Spinal cord (tissue), 10 donors: ENCODE data around the gene CLIC1. TPM values are rescaled to one million over a fixed set of nuclear protein-coding genes. Genes with fewer than 3 reads are reported as not detected.
A peak's percentile ranks its signal among the peaks of the same experiment; 100 is the strongest.

Source experiments
- DNase-seq, 6 donors: peaks; one replicate each; pipeline versions ENCODE4 v3.0.0 to v3.0.0-alpha.2; 2013 to 2015; ENCODE audit warnings: low spot score in 6 of 6, low read depth in 4 of 6
- H3K27ac ChIP-seq: one replicate; pipeline ENCODE4 v1.5.1; 2013; ENCODE audit warnings: low read depth, low read length, control low read depth
- H3K27me3 ChIP-seq: one replicate; pipeline ENCODE4 v1.6.1; 2013; ENCODE audit warnings: low read length; ENCODE audit not compliant: control insufficient read depth, insufficient read depth
- H3K36me3 ChIP-seq: one replicate; pipeline ENCODE4 v1.6.1; 2013; ENCODE audit warnings: low read length; ENCODE audit not compliant: control insufficient read depth, insufficient read depth
- H3K4me1 ChIP-seq: one replicate; pipeline ENCODE4 v1.6.1; 2013; ENCODE audit warnings: low read length; ENCODE audit not compliant: control insufficient read depth, insufficient read depth
- H3K4me3 ChIP-seq: one replicate; pipeline ENCODE4 v1.5.1; 2013; ENCODE audit warnings: low read depth, low read length, control low read depth
- H3K9me3 ChIP-seq: one replicate; pipeline ENCODE4 v1.6.1; 2013; ENCODE audit warnings: low read length; ENCODE audit not compliant: control insufficient read depth, insufficient read depth
- WGBS: methylation state at CpG from one replicate; pipeline ENCODE4 v1.1.5; 2013; ENCODE audit warnings: missing lambda C conversion rate; ENCODE audit not compliant: insufficient coverage; 5-methylcytosine and 5-hydroxymethylcytosine counted together
- polyA plus RNA-seq, 2 donors: library from polyadenylated mRNA; unstranded; fragments of 120-200 nt; gene quantifications; one replicate each; pipeline ENCODE4 v1.2.1, GENCODE V29; 2013; ENCODE audit not compliant: insufficient read length in 2 of 2
- total RNA-seq, 2 donors: library from RNA; depleted of rRNA in 1 of 2; stranded (reverse); fragments of 120-200 nt in 1 of 2; fragments of >200 nt in 1 of 2; gene quantifications; one replicate each; pipeline versions ENCODE4 v1.2.3 to v1.2.4, GENCODE V29; 2013 to 2014
- donor health status: healthy.

CLIC1 gene
- total and polyA plus RNA-seq, 4 donors, result 73.5 to 322 (median 91.7) TPM

GRCh38 chr6:31706599-31706998 is 29.7 kb downstream of the CLIC1 start, which contains the start of gene LY6G6F:
Gene LY6G6F (plus strand): TSS chr6:31706866. CDS start chr6:31706907, 41 bp downstream.
- Histone ChIP-seq H3K4me3 (no peak within 1 kb of the TSS), H3K36me3 (no peaks in the 10 kb centered on the region), H3K27me3 (no peaks in the 10 kb centered on the region), H3K27ac (no peak within 1 kb of the TSS), H3K4me1 (peaks cover 14% of the 10 kb centered on the region), H3K9me3 (no peaks in the 10 kb centered on the region)
- WGBS, result 88% methylated on average over 2 of the region's 3 CpGs
- DNase-seq, result no peak

GRCh38 chr6:31705931-31706330 is 30.4 kb downstream of the CLIC1 start:
- H3K4me1 ChIP-seq, result peaks cover 19% of the 10 kb centered on the region
- peaks cover 3% of the 10 kb centered on the region for H3K36me3 ChIP-seq
- no peaks in the 10 kb centered on the region for H3K27me3 ChIP-seq
- DNase-seq, result no peak
- no CpG with 5 or more reads among the region's 6 CpGs for WGBS
- no peak overlapping the region for H3K27ac ChIP-seq
- H3K9me3 ChIP-seq, result no peaks in the 10 kb centered on the region
- H3K4me3 ChIP-seq, result no peak overlapping the region

DNA sequence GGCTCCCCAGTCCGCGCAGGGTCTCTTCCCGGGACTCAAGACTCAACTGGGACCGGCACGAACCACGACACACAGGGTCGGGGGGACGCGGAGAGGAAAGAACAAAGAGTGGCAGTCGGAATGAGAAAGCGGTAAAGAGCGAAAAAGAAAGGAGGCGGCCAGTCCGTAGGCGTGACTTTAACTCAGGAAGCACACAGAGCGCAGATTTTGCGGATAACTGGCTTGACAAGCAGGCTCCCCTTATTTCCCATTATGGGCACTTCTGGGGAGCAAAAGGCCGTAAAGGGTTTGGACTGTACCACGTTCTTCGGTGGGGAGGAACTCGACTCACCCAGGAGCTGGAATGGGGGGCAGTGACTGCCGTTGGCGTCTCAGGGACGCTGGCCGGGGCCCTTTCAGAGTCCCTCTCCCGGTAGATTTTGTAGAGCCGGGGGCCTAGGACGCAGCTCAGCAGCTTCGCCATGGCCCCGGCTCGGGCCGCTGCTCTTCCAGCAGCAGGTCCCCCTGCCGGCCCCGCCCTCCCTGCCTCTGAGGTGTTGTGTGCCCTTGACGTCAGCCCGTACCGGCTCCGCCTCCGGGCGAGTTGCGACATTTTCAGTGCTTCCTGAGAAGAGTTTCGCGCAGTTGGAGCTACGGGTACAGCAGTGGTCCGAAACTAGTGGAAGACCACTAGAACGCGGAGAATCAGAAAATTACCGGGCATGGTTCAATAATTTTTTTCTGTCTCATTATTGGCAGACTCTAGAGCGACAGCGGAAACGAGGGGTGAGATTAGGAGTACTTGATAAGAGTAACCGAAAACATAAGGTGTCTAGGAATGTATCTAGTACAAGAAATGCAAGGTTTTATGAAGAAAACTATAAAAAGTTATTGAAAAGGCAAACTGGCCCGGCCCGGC is 33.3 kb downstream of the CLIC1 start, which contains the start of gene ABHD16A:
Gene ABHD16A, minus strand, starts transcription at position 506 of the 898 bp plus-strand sequence. Its CDS starts 43 bp downstream, at position 463.
- Histone ChIP-seq H3K36me3 (peaks cover 20% of the 10 kb centered on the region), H3K27ac (peak within 1 kb of the TSS; percentile 100), H3K4me1 (peaks cover 22% of the 10 kb centered on the region), H3K9me3 (no peaks in the 10 kb centered on the region), H3K27me3 (no peaks in the 10 kb centered on the region), H3K4me3 (peak within 1 kb of the TSS; percentile 100)
- WGBS, result 2% methylated on average over 54 of the region's 54 CpGs
- DNase-seq, result peak; percentile 95 to 100 (median 98)

DNA sequence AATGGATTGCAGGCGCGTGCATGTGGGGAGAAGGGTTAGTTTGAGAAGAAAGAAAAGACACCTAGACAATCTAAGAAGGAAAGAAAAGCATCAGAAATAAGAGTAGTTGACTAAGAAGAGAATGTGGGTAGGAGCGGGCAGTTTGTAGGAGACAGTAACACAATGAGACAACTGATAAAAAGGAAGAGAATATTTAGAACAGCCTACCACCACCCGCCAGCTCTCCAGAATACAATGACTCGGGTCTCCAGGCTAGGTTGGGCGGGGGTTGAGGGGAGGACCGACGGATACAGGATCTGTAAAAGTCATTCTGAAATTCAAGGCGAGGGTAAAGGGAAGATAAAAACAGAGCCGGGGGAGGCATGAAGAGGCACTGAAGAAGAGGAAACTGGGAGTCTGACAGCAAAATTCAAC is 33.9 kb downstream of the CLIC1 start:
- Histone ChIP-seq H3K4me1 (peaks cover 22% of the 10 kb centered on the region), H3K9me3 (no peaks in the 10 kb centered on the region), H3K4me3 (peak overlapping the region; percentile 100), H3K36me3 (peaks cover 23% of the 10 kb centered on the region), H3K27ac (peak overlapping the region; percentile 100), H3K27me3 (no peaks in the 10 kb centered on the region)
- 0% methylated on average over 4 of the region's 10 CpGs for WGBS
- no peak for DNase-seq

DNA sequence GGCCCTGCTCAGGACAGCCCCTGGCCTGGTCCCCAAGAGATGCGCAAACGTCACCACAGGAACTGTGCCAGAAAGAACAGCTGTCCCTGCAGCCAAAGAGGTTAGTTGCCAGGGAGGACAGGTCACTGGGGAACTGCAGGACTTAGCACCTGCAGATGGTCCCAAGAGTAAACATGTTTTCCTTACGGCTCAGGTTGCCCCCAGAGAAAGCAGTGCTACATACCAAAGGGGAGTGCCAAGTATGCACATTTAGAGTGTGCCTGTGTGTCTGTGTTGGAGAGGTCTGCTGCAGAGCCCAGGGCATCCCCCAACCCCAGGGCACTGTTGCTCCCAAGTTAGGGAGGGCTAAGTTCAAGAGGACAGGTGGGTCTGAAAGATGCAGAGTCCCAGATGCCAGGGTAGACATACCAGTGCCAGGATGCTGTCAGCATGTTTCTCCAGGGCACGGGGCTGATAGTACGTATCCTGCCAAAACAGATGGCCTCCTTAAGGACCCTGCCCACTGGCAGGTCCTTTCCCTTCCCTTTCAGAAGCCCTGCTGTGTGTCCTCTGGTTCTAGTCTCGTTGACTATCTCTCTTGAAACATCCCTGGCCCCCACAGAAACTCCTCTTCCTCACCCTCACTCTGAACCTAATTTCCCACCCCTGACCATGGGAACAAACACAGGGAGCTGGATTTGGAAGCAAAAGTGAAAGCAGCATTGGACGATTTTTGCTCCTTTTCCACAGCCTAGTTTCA is 34.5 kb downstream of the CLIC1 start:
- Histone ChIP-seq H3K9me3 (no peaks in the 10 kb centered on the region), H3K36me3 (peaks cover 26% of the 10 kb centered on the region), H3K27ac (peak overlapping the region; percentile 100), H3K27me3 (no peaks in the 10 kb centered on the region), H3K4me1 (peaks cover 22% of the 10 kb centered on the region), H3K4me3 (peak overlapping the region; percentile 100)
- WGBS, result 20% methylated on average over 6 of the region's 7 CpGs
- peak in 2 of 6 donors; percentile 8 to 39 for DNase-seq

- DNase-seq, result no peak
- H3K9me3 ChIP-seq, result no peaks in the 10 kb centered on the region
- no peak overlapping the region for H3K27ac ChIP-seq
- peaks cover 22% of the 10 kb centered on the region for H3K4me1 ChIP-seq
- WGBS, result 100% methylated on average over 1 of the region's 5 CpGs
- H3K4me3 ChIP-seq, result no peak overlapping the region
- peaks cover 36% of the 10 kb centered on the region for H3K36me3 ChIP-seq
- H3K27me3 ChIP-seq, result no peaks in the 10 kb centered on the region
Observed at GRCh38 chr6:31700740-31701401, 35.5 kb downstream of the CLIC1 start.

DNA sequence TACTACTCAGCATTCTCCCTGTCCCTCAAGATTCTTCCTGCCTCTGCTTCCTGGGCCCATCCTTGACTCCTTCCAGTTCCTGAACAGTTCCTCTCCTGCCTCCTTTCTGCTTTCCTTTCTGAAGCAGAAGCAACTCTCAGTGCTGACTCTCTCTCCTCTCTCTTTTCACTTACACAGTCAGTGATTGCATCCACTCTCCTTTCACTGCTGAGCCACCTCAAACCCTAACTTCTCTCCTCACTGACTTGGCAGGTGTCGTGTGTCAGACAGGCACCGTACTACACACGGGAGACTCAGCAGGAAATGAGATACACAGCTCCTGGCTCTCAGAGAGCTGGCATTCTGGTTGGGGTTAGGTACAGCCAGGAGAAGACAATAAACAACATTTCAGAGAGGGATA is 38.8 kb downstream of the CLIC1 start:
- H3K36me3 ChIP-seq, result peaks cover 67% of the 10 kb centered on the region
- H3K4me3 ChIP-seq, result no peak overlapping the region
- no peaks in the 10 kb centered on the region for H3K9me3 ChIP-seq
- no peak overlapping the region for H3K27ac ChIP-seq
- no peak for DNase-seq
- peaks cover 14% of the 10 kb centered on the region for H3K4me1 ChIP-seq
- WGBS, result 67% methylated on average over 1 of the region's 3 CpGs
- H3K27me3 ChIP-seq, result no peaks in the 10 kb centered on the region

- Histone ChIP-seq H3K36me3 (peaks cover 85% of the 10 kb centered on the region), H3K4me1 (no peaks in the 10 kb centered on the region), H3K27me3 (no peaks in the 10 kb centered on the region), H3K9me3 (no peaks in the 10 kb centered on the region), H3K27ac (no peak overlapping the region), H3K4me3 (no peak overlapping the region)
- no peak for DNase-seq
- 80% methylated on average over 1 of the region's 6 CpGs for WGBS
Observed at GRCh38 chr6:31693535-31693934, 42.8 kb downstream of the CLIC1 start.

GRCh38 chr6:31692886-31693285 is 43.4 kb downstream of the CLIC1 start:
- H3K9me3 ChIP-seq, result no peaks in the 10 kb centered on the region
- H3K4me3 ChIP-seq, result no peak overlapping the region
- H3K4me1 ChIP-seq, result no peaks in the 10 kb centered on the region
- WGBS, result 88% methylated on average over 9 of the region's 9 CpGs
- DNase-seq, result no peak
- H3K36me3 ChIP-seq, result peaks cover 89% of the 10 kb centered on the region
- no peak overlapping the region for H3K27ac ChIP-seq
- no peaks in the 10 kb centered on the region for H3K27me3 ChIP-seq
